HG03442 (cell line): Measurements from ENCODE around the gene TRAPPC12.
A peak's percentile ranks its signal among the peaks of the same experiment; 100 is the strongest.
"Not testable (repeated sequence)": the region's sequence is repeated elsewhere in the genome, so short reads cannot be mapped to it uniquely, and the experiment has no call there.

Experiments used
- ATAC-seq: cut with Tn5 transposase; IDR thresholded peaks from one replicate; pipeline ENCODE4 v1.9.1; 2021; ENCODE audit warnings: mild to moderate bottlenecking, moderate library complexity; ENCODE audit not compliant: unreplicated experiment

Gene TRAPPC12

DNA sequence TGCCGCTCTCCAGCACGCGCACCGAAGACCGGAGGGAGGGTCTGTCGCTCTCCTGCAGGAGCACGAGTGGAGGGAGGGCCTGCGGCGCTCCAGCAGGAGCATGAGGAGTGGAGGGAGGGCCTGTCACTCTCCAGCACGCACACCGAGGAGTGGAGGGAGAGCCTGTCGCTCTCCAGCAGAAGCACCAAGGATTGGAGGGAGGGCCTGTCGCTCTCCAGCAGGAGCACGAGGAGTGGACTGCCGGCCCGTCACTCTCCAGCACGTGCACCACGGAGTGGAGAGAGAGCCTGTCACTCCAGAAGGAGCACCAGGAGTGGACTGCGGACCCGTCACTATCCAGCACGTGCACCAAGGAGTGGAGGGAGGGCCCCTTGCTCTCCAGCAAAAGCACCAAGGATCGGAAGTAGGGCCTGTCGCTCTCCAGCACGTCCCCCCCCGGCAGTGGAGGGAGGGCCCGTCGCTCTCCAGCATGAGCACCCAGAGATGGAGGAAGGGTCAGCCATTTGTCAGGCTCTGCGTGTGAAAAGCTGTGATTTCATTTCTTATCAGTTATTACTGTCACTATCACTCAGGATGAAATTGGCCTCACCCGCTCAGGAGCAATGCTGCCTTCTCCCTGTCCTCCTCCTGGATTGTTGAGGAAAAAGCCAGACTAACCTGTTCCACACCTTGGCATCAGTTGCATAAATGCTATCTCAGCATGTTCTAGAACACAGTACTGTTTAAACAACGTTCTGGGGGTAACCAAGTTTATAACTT is 103.9 kb downstream of the TRAPPC12 start:
- ATAC-seq = peak; percentile 53

DNA sequence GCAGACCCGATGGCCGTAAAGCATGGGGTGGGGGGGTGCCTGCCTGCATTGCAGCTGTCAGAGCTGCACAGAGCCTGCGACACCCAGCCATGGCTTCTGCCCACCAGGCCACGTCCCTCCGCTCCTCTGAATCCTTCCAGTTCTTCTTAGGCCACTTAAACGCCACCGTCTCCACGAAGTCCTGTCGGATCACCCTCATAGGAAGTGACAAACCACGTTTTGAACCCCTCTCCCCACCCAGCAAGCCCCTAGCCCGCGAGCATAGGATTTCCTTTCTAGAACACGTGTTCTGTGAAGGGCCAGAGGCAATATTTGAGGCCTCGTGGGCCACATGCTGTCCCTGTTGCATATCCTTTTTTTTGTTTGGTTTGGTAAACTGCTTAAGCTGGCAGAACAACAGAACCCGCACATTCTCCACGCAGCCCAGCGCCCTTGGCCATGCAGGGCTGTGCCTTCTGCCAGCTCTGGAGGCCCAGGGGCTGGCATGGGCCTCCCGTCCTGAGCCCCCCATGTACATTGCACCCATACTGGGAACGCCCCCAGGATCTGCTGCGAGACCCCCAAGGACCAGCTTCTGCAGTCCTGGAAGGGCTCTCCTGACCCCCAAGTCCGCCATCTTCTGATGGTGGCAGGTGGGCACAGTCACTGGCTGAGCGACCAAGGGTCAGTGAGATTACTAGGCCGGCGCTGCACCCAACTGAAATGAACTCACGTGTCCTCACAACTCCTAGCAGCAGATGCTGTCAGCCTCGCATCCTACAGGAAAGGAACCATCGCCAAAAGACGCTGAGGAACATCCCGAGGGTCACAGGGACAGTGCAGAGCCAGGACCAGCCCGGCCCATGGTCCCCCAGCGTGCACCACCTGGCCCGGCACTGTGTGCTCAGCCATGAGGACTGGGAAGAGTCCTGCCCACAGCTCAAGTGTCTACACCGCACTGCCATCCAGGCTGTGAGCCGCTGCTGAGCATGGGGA is 104.8 kb downstream of the TRAPPC12 start:
- ATAC-seq = no peak

DNA sequence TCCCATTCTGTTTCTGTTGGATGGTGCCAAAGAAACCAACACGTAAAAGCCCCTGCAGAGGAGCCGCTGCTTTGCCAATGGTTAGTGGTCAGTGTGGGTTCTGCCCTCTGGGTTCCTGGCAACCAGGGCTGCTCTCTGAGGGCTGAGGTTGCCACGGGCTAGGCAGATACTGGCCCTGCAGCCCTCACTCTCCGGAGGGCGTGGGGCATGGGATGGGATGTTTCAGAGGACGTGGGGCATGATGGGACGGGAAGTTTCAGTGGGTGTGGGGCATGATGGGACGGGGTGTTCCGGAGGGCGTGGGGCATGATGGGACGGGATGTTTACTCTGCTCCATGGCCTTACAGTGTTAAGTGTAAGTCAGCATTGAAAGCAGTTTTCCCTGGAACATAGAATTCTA is 105.7 kb downstream of the TRAPPC12 start:
- no peak for ATAC-seq

DNA sequence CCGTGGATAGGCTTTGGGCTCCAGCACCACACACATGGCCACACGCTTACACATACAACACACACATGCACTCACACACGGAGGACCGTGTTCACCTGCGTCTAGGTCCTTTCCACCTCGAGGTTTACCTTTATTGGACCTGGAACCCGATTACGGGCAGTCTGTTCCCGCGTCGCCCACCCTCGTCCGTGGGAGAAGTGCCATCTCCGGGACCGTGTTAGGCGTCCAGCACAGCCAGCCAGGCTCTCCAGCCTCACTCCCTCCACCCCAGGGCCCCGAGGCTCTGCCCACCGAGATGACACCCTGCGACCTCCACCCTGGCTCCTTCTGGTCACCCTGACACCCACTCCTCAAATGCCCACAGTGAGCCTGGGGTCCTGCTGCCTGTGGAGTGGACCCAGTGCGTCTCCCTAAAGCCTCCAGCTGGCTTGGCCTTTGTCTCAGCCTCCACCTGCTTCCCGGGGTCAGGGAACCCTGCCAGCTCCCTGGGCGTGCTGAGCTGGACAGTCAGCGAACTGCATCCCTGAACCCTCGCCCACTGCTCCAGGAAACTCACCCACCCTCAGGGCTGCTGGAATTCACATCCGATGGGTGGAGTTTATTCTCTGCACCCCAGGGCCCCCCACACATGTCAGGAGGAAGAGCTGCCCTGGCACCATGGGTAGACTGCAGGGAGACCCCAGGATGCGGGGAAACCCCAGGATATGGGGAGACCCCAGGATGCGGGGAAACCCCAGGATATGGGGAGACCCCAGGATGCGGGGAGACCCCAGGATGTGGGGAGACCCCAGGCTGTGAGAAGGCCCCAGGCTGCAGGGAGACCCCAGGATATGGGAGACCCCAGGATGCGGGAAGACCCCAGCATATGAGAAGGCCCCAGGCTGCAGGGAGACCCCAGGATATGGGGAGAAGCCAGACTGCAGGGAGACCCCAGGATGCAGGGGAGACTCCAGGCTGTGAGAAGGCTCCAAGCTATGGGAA is 106.8 kb downstream of the TRAPPC12 start:
- no peak for ATAC-seq

DNA sequence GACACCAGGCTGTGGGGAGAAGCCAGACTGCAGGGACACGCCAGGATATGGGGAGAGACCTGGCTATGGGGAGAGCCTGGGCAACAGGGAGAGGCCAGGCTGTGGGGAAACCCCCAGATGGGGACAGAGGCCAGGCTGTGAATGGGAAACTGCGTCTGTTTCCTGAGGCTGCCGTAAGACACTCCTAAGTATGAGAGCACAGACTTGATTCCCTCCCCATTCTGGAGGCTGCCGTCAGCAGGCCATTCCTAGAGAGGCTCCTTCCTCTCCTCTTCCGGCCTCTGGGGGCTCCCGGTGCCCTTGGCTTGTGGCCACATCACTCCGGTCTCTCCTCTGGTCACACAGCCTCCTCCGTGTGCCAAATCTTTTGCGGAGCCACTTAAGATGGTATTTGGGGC is 107.5 kb downstream of the TRAPPC12 start:
- no peak for ATAC-seq

DNA sequence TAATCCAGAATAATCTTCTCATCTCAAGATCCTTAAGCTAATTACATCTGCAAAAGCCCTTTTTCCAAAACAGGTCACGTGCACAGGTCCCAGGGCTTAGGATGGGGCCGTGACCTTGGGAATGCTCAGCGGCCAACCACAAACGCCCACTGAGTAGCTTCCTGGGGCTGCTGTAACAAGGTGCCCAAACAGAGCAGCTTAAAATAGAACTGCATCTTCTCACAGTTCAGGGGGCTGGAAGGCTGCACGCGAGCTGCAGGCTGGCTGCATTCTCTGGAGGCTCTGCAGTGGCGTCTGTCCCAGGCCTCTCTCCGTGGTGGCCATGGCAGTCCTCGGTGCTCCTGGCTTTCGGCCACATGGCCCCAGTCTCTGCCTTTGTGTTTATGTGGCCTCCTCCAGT is 107.9 kb downstream of the TRAPPC12 start:
- no peak for ATAC-seq

DNA sequence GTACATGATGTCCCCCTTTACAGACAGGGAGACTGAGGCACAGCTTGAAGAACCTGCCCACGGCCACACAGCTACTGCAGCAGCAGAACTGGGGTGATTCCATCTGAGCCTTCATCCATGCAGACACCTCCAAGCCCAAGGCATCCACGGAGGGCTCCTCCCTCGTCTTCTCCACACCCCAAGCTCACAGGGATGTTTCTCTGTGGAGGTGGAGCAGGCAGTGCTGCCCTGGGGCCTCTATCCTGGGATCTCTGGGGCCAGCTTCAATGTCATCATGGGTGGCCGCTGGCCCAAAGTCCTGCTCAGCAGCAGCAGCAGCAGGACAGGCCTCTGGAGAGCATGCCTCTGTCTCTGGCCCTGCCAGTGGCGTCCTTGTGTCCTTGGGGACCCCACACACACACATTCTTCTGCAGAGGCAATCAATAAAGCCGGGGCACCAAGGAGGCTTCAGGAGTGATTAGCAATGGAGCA is 108.6 kb downstream of the TRAPPC12 start:
- no peak for ATAC-seq

DNA sequence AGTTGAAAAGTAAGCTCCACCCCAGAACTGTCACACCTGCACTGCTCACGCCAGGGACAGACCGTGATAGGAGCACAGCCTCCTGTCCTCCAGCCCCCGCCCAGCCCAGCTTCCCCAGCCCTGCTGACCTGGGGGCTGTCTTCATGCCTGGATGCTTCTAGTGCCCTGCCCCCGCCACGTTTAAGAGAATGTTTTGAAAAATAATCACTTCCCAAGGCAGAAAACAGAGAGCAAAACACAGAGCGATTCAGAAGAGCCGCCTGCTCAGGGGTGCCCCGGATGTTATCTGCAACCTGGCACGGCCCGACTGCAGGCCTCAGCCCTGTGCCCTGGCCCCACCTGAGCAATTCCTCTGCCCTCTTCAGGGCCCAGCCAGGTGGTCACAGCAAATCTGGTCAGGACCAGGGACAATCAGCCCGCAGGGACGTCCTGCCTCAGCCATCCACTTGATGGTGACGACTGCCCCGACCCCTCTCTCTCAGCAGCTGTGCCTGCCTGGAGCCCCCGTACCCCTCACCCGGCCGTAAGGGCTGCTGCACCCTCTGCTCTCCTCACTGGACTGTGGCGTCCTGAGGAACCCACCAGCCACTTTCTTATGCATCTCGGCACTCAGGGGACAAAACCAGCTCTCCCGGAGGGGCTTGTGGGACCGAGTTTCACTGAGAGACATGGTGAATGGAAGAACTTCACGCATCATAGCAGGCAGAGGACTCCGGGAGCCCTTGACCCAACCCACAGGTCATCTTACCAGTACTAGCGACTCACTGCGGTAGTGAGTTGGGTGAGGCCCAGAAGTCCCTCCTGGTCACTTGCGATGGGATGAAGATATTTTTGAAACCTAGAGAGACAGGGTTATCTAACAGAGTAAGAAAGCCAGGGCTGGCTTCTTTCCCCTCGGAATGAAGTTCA is 109.6 kb downstream of the TRAPPC12 start:
- ATAC-seq = no peak

DNA sequence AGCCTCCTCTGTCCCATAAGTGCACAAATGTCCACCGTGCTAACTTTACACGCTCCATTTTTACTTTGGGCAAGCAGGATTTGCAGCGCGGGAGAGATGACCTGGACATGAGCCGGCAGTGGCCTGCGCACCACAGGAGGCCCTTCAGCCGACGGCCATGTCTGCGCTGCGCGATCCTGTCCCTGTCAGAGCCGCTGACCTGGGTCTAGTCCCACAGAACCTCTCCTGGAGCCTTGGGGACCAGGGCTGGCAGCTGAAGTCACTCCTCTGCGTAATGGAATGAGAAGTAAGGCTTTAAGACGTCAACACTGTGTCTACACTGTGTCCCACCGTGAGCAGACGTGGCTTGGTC is 110.2 kb downstream of the TRAPPC12 start:
- no peak for ATAC-seq

DNA sequence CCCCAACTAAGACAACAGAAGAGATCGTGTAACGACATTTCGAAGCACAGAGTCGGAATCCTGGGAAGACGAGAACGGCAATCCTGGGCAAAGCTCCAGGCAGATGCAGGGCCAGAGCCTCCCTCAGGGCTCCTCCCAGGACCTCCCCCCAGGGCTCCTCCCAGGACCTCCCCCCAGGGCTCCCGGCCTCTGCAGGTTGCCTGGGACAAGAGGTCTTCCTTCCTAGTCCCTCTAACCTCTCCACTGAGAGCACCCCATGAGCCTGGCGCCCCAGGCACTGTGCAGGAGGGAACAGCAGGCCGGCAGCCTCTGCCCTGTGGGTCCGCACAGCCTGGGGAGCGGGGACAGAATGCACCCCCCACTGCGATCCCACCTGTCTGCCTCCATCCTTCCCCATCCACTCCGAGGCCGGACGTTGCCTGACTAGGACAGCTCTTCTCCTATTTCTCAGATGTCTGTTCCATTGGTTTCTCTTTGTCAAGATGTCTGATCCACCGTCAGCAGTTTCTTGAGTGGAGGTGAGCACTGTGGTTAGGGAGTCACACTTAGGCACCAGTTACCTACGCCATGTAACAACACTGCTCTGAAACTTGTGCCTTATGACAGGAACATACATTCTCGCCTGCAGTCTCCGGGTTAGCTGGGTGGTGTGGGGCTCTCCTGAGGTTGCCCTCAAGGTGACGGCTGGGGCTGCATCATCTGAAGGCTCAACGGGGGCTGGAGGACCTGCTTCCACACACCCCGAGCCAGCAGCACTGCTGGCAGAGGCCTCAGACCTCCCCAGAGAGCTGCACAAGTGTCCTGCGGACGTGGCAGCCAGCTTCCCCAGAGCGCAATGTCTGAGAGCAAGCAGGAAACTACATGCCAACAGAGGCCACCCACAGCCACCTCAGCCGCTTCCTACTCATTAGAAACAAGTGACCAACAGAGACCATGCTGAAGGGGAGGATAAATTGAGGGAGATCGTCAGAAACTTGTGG is 111.0 kb downstream of the TRAPPC12 start:
- no peak for ATAC-seq

DNA sequence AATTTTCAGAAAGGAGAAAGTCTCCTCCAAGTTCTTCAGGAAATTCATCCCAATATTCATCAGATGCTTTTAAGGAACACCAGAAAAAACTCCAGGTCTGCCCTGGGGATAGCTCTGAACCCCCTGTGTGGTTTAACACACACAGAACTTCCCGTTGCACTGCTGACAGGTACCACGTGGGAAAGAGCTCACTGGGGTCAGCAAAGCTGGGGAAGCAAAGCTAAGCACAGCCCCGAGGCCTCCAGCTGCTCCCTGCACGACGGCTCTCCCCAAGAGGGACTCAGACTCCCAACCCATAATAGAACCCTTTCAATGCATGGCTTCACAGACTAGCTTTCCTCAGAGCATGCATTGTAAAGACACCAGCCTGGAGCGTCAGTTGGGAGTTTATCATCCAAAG is 111.8 kb downstream of the TRAPPC12 start:
- ATAC-seq = no peak

DNA sequence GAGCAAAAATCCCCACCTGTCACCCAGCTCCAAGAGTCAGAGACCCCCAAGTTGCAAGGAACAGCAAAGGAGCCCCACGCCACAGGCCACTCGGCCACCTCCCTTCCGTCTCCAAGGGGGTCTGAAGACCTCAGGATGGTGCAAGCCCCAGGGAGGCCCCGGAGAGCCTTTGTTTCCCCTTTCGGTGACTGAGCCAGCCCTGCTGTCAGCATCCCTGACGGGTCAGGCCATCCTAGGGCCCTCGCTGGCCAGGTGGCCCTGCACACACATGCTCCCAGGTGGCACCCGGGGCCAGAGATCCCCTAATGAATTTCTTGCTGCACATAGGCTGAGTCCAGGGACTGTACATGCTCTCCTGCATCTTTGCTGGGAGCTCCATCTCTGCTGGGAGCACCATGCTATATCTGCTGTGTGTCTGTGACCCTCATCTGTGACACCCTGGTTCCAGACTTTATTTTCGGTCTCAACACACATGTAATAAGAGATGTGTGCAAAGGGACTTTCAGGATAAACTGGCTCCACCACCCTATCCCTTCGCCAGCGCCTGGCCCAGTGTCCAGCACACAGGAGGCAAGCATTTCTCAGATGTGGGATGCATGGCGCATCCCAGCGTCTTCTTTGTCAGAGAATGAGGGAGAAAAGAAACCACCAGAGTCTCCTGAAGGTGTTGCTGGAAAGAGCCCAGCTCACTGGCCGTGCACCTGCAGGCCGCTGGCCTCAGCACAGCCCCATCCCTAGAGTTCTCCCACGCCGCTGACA is 112.4 kb downstream of the TRAPPC12 start:
- no peak for ATAC-seq

DNA sequence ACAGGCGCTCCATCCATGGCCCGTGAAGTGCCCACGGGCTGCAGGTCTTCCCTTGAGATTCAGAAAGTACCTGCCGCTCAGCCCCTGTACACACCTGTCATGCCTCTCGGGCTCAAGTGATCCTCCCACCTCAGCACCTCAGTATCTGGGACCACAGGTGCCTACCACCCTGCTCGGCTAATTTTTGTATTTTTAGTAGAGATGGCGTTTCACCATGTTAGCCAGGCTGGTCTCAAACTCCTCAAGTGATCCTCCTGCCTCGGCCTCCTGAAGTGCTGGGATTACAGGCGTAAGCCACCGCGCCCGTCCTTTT is 112.9 kb downstream of the TRAPPC12 start:
- not testable (repeated sequence) for ATAC-seq

DNA sequence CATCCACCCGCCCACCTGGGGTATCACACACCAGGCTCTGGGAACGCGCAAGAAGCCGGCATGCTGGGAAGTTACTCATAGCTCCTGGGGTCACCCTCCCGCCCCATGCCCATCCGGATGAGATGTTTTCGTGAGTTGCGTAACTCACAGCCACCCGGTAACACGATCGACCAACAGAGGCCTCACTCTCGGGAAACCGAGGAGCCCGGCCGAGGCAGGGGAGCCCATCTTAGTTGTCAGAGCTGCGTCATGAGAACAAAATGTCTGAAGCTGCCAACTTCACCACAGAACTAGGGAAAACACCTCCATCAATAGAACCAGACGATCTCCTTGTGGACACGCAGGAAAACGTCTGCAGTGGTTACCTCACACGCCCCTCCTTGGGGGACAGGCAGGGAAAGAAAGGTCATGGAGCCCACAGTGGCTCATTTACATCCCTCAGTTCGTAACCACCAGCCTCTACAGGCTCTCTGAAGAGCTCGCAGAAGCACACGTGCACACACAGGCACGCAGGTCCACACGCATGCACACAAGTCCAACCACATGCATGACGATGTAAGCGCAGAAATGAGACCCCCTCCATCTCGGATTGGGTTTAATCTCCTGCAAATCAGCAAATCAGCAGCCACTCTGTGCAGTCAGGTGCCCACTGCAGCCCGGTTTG is 113.6 kb downstream of the TRAPPC12 start:
- ATAC-seq = no peak

DNA sequence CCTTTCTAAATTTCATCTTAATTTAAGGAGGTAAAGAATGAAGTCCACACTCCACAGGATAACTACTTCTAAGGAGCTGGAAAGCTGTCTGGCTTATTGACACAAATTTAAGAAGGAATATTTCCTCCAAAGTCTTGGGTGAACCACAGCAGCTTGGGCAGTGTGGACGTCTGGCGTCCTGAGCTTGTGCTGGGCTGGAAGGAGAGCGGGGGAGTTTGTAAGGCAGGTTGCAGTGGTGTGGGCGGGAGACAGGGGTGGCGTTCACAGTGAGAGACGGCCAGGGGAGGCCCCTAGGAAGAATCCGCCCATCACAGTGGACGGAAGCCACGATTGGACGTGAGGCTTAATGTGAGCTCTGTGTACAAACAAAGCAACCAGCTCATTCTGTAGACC is 114.1 kb downstream of the TRAPPC12 start:
- ATAC-seq = no peak

DNA sequence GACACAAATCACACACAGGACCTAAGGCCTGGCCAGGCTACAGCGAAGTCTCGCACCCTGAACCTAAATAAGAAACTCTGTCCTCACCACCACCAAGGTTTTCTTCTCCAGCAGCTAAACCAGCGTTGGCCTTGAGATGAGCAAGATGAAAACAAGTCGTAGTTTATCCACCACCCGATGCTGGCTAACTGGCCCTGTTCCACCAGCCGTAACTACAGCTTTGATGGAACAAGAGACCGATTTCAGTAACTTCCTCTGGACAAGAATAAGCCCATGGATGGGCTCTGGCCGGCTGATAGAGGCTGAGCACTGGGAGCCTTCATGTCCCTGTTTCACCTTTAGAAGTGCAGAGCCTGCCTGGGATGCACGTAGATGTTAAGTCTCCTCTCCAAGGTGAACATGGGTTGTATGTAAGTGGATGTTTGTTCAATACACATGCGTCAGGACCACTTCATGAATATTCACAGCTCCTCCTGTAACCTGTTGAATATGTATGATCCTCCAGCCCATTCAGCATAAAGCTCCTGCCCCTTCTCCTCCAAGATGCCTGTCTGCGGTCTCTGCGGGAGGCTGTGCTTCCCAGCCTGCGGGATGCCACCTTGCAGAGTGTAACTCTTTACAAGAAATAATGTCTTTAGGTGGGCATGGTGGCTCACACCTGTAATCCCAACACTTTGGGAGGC is 115.6 kb downstream of the TRAPPC12 start:
- ATAC-seq = no peak

DNA sequence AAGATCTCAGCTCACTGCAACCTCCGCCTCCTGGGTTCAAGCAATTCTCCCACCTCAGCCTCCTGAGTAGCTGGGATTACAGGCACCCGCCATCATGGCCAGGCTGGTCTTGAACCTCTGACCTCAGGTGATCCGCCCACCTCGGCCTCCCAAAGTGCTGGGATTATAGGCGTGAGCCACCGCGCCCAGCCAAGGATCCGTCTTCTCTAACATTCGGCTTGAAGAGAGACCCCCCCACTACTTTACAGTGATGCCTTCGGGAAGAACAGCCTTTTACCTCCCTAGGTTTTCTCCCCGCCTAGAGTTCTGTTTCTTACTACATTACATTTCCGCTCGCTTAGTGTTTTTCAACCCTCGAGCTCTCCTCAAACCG is 117.2 kb downstream of the TRAPPC12 start:
- ATAC-seq = not testable (repeated sequence)
